GM12875 (cell line): ENCODE results near the gene CRIP1.

Experiments
- H3K4me3 ChIP-seq: one replicate; pipeline ENCODE4 v1.5.1; 2011; ENCODE audit warnings: low read depth, low read length, control low read depth
- TF ChIP-seq, protein P1 (sequence below): IDR thresholded peaks from 2 replicates; pipeline ENCODE4 v1.5.1; 2011; ENCODE audit warnings: low read depth, mild to moderate bottlenecking, control low read depth, inconsistent platforms, low read length, moderate library complexity, borderline replicate concordance; ENCODE audit not compliant: insufficient read depth

The CRIP1 gene

DNA sequence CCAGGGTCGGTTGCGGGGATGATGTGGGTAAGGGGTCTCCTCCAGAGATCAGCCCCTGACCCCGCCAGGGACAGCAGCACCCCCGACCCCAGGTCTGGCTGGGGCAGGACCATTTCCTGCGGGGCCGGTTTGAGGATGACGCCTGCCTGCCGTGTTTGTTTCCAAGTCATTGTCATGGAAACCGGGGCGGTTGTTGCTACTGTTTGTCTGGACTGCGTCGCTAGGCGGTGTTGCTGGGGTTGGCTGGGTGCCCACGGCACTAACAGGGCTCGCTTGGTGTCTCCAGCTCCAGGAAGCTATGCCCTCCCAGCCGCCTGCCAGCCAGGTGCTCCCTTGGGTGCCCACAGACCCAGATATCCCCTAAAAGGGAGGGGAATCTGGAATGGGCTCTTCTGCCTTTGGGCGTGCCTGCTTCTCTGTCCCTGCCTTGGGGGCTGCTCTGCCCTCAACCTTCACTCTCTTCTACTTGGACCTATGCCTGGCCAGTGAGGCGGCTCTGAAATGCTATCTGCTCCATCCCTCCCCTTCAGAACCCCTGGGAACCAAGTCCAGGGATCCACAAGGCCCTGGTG lies 4.7 kb upstream of the CRIP1 start:
- TF ChIP-seq, protein P1, sequence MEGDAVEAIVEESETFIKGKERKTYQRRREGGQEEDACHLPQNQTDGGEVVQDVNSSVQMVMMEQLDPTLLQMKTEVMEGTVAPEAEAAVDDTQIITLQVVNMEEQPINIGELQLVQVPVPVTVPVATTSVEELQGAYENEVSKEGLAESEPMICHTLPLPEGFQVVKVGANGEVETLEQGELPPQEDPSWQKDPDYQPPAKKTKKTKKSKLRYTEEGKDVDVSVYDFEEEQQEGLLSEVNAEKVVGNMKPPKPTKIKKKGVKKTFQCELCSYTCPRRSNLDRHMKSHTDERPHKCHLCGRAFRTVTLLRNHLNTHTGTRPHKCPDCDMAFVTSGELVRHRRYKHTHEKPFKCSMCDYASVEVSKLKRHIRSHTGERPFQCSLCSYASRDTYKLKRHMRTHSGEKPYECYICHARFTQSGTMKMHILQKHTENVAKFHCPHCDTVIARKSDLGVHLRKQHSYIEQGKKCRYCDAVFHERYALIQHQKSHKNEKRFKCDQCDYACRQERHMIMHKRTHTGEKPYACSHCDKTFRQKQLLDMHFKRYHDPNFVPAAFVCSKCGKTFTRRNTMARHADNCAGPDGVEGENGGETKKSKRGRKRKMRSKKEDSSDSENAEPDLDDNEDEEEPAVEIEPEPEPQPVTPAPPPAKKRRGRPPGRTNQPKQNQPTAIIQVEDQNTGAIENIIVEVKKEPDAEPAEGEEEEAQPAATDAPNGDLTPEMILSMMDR, result no peak
- H3K4me3 ChIP-seq, result no peak overlapping the region

DNA sequence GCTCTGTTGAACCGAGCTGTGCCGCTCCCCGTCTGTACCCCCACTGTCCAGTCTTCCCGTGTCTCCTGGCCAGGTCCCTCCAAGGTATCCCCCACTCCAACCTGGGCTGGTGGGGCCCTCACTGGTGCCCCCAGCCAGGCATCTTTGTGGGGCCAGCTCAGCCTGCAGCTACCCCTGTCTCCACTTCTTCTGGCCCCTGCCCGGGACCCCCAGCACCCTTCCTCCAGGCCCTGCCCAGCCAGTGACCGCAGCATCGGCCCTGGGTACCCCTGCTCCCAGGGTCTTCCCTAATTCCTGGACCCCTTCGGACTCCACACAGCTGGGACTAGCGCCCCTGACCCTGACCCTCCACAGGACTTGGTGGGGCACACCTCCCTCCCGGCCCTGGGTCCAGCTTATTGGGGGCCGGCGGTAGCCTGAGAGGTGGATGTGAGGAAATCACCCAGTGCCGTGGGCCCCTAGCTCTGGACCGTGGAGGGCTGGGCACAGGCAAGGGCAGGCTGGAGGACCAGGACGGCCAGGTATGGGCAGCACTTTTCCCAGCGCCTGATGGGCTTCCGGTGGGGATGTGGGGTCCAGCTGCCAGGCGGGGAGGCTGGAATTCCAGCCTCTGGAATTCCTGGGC lies 4.1 kb upstream of the CRIP1 start:
- H3K4me3 ChIP-seq, result no peak overlapping the region
- TF ChIP-seq, protein P1, result no peak

DNA sequence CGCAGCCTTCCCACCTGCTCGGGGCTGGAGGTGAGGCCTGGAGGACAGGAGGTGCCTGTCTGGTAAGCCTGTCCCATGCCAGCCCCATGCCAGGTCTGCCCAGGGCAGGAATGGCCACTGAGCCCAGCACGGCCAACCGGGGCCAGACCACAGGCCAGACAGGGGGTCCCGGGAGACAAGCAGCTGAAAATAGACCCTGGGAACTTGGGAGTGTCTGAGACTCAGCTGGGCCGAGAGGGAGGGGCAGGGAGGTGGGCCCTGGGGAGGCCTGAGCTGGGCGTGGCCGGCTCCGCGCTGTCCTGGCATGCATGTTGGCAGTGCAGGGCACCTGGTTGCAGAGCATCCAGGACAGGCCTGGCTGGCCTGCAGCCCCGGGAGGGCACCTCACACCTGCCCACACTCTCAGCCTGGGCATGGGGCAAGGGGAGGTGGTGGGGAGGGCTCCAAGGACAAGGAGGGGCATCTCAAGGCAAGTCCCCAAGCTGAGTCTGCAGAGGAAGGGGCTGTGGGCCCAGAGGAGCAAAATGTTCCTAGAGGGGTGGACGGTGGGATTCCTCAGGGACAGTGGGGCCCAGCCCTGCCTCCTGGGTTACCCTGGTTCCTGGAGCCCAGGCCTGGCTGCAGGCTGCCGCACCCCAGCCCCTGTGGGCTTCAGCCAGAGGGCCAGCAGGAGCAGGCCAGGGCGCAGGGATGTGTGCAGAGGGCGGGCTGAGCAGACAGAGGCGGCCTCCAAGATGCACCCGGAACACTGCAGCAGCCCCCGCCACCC lies 3.2 kb upstream of the CRIP1 start:
- TF ChIP-seq, protein P1, result no peak
- no peak overlapping the region for H3K4me3 ChIP-seq

DNA sequence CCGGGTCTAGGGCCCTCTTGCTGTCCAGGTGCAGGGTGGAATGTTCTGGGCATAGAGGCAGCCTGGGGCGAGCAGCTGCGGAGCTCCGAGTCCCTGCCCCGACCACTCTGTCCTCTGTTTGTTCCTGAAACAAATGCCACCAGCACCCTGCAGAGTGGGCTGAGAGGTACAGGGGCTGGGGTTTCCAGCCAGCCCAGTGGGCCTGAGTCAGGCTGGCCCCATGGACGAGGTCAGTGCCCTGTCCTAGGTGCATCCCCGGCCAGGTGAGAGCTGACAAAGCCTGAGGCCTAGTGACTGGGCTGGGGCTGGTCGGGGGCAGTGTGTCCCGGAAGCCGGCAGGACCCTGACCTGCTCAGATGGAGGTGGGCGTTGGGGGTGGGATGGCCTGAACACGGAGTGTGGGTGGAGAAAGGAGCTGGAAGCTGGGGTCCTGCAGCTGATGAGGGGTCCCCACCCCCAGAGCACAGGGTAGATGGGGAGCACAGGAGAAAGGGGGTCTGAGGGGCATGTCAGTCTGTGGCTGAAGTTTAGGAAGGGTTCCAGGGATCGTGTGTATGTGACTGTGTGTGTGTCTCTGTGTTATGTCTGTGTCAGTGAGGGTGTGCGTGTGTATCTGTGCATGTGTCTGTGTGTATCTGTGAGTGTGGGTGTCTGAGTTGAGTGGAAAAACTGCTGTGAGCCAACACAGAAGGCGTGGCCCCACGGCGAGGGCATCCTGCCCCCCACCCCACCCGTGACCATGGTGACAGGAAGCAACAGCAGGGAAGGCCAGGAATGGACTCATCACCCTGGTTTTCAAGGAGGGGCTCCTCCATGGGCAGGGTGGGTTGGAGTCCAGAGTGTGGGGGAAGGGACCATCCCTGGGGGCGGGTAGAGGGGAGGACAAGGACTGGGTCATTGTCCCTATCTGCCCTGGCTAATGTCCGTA lies 2.4 kb upstream of the CRIP1 start:
- TF ChIP-seq, protein P1, result no peak
- no peak overlapping the region for H3K4me3 ChIP-seq

DNA sequence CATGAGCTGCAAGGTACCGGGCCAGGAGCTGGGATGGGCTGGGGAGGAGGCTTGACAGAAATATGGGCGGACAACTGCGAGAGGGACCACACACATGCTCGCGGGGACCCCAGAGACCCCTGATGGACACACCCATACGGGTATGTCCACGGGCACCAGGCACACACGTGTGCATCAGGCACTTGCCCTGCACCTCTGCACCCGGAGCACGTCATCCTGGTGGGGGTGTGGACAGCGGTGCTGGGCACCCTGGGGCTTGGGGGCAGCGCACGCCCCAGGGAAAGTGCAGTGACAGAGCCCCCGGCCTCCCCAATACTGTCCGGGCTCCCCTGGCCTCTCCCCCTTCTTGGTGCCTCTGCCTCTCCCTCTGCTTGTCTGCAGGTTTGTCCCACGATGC lies 1.7 kb upstream of the CRIP1 start:
- no peak overlapping the region for H3K4me3 ChIP-seq
- TF ChIP-seq, protein P1, result no peak

DNA sequence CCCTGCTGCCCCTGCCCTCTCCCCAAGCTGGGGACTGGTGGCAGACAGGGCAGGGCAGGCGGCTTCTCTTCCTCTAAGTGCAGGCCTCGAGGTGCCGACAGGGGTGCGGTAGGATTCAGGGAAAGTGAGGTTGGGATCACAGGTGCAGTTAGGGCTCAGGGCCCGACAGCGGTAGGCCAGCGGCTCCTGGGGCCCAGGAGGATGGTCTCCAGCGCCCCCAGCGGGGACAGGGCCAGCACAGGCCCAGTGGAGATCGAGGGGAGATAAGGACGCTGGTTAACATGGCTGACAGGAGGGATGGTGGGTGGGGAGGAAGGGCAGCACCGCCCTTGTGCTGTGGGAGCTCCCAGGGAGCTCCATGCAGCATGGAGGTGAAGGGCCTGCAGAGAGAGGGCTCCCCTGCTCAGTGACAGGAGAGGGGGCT lies 935 bp upstream of the CRIP1 start:
- TF ChIP-seq, protein P1, result peak; percentile 52; the same call in 1 of the 2 replicates
- no peak overlapping the region for H3K4me3 ChIP-seq
